Natural killer cell (primary cell): Measurements from ENCODE around the gene CRB2. TPM values are rescaled to one million over a fixed set of nuclear protein-coding genes. Genes with fewer than 3 reads are reported as not detected.

Experiments
- ATAC-seq, 3 donors: fragments of 150-1000 bp in 2 of 3; fragments of 200-7000 bp in 1 of 3; cut with Tn5 transposase; 1 replicate in 1 of 3; 2 replicates in 2 of 3; pipeline ENCODE4 v1.10.0; 2021; ENCODE audit warnings: mild to moderate bottlenecking in 2 of 3, moderate library complexity in 2 of 3
- DNase-seq, 2 donors: peaks; one replicate each; pipeline versions ENCODE4 v3.0.0 to v3.0.0-alpha.2; 2013 to 2021; ENCODE audit warnings: mixed read lengths in 1 of 2
- H3K27ac ChIP-seq: one replicate; pipeline ENCODE4 v1.5.1; 2013; ENCODE audit warnings: mild to moderate bottlenecking, low read length
- H3K27me3 ChIP-seq: one replicate; pipeline ENCODE4 v1.6.1; 2013; ENCODE audit warnings: low read length; ENCODE audit not compliant: control insufficient read depth, insufficient read depth
- H3K36me3 ChIP-seq: one replicate; pipeline ENCODE4 v1.6.1; 2013; ENCODE audit warnings: low read length; ENCODE audit not compliant: control insufficient read depth, insufficient read depth
- H3K4me1 ChIP-seq: one replicate; pipeline ENCODE4 v1.6.1; 2013; ENCODE audit warnings: low read length; ENCODE audit not compliant: control insufficient read depth, insufficient read depth
- H3K4me3 ChIP-seq: one replicate; pipeline ENCODE4 v1.5.1; 2013; ENCODE audit warnings: low read length
- H3K9me3 ChIP-seq: one replicate; pipeline ENCODE4 v1.6.1; 2013; ENCODE audit warnings: low read length; ENCODE audit not compliant: control insufficient read depth, insufficient read depth
- H3K27ac Mint-ChIP-seq, 2 donors: one replicate each; pipeline ENCODE4 v1.8.0; 2022; ENCODE audit warnings: mild to moderate bottlenecking in 2 of 2, mixed read lengths in 2 of 2, moderate library complexity in 1 of 2
- H3K27me3 Mint-ChIP-seq, 2 donors: one replicate each; pipeline ENCODE4 v1.8.0; 2022; ENCODE audit warnings: low read depth in 2 of 2, mixed read lengths in 2 of 2
- H3K36me3 Mint-ChIP-seq: one replicate; pipeline ENCODE4 v1.8.0; 2022; ENCODE audit warnings: mixed read lengths
- H3K4me1 Mint-ChIP-seq, 2 donors: one replicate each; pipeline ENCODE4 v1.8.0; 2022; ENCODE audit warnings: mixed read lengths in 2 of 2
- H3K4me3 Mint-ChIP-seq: one replicate; pipeline ENCODE4 v1.8.0; 2022; ENCODE audit warnings: mild to moderate bottlenecking, moderate library complexity, mixed read lengths
- H3K9me3 Mint-ChIP-seq, 2 donors: one replicate each; pipeline ENCODE4 v1.8.0; 2022; ENCODE audit warnings: mixed read lengths in 2 of 2
- WGBS: methylation state at CpG from one replicate; pipeline ENCODE4 v1.1.7; 2013; ENCODE audit warnings: missing lambda C conversion rate; ENCODE audit not compliant: insufficient coverage; 5-methylcytosine and 5-hydroxymethylcytosine counted together
- intact Hi-C: fragments of 100-400 bp; cut with micrococcal nuclease; formaldehyde crosslinking; loops from one replicate; pipeline ENCODE4 v1.14.2; 2022
- total RNA-seq, 4 donors: library from RNA; stranded (reverse); fragments of 120-200 nt in 1 of 4; gene quantifications; one replicate each; pipeline versions ENCODE4 v1.2.3 to v1.2.4, GENCODE V29; 2013 to 2022
- TF ChIP-seq, protein P1 (sequence below): fragments of 200-600 bp; IDR thresholded peaks from one replicate; pipeline ENCODE4 v1.8.0; 2022; ENCODE audit warnings: antibody characterized with exemption

The CRB2 gene
- total RNA-seq, 3 donors from 2014 or later (not counting 1 experiment from before 2014, with no cell fraction given), result not detected

- Mint-ChIP-seq H3K36me3 (no peaks in the 10 kb centered on the region), H3K27ac (no peak overlapping the region), H3K27me3 (peaks cover 0 to 16% of the 10 kb centered on the region in 2 donors), H3K4me1 (peaks cover 0 to 15% of the 10 kb centered on the region in 2 donors), H3K4me3 (no peak overlapping the region), H3K9me3 (no peaks in the 10 kb centered on the region)
- no peak overlapping the region for H3K27ac ChIP-seq
- H3K4me1 ChIP-seq, result peaks cover 7% of the 10 kb centered on the region
- intact Hi-C loops, result loop anchor here (1.0 to 10.0 kb wide), 3 partner anchors 30 to 530 kb away; partner anchors contain the start of gene PDCL
- no peak for ATAC-seq
- no peak overlapping the region for H3K4me3 ChIP-seq
- 71% methylated on average over 9 of the region's 9 CpGs for WGBS
- TF ChIP-seq, protein P1, sequence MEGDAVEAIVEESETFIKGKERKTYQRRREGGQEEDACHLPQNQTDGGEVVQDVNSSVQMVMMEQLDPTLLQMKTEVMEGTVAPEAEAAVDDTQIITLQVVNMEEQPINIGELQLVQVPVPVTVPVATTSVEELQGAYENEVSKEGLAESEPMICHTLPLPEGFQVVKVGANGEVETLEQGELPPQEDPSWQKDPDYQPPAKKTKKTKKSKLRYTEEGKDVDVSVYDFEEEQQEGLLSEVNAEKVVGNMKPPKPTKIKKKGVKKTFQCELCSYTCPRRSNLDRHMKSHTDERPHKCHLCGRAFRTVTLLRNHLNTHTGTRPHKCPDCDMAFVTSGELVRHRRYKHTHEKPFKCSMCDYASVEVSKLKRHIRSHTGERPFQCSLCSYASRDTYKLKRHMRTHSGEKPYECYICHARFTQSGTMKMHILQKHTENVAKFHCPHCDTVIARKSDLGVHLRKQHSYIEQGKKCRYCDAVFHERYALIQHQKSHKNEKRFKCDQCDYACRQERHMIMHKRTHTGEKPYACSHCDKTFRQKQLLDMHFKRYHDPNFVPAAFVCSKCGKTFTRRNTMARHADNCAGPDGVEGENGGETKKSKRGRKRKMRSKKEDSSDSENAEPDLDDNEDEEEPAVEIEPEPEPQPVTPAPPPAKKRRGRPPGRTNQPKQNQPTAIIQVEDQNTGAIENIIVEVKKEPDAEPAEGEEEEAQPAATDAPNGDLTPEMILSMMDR, result no peak
- H3K36me3 ChIP-seq, result no peaks in the 10 kb centered on the region
- H3K9me3 ChIP-seq, result no peaks in the 10 kb centered on the region
- DNase-seq, result no peak
- no peaks in the 10 kb centered on the region for H3K27me3 ChIP-seq
Measured at GRCh38 chr9:123354806-123355508, 1.0 kb upstream of the CRB2 start.

DNA sequence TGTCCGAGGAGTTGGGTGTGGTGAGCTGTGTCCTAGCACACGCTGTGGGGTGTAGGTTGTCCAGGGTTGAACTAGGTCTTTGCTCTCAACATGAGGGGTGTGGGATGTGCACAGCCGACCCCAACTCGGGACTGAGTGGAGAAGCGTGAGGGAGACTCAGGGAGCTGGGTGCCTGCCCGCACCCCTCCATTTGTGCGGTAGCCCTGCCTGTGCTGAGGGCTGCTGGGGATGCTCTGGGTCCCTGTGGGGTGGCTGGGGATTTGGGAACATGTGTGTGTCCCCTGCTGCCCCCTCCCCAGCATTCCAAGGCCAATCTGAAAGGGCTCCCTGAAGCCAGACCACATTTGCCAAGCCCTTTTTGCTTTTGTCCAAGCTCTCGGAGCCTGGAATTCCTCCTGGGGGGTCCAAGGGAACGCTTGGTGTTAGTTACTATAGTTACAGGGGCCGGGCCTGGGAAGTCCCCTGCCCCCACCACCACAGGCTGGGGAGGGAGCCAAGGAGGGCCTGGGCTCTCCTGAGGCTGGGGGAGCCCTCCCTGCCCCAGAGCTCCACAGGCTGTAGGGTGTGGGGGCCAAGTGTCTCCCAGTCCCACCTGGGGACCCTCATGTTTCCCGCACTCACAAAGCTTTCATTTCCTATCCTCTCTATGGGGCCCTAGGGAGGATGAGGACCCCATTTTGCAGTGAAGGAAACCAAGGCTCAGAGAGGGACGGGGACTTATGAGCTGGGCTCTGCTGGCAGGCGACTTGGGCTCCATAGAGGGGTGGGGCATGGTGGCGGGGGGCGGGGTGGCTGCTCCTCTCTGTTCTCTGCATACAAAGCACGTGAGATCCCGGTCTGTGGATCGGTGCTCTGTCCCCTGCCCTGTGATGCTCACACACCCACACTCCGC, 1.1 kb downstream of the CRB2 start:
- Histone ChIP-seq H3K9me3 (no peaks in the 10 kb centered on the region), H3K27ac (no peak overlapping the region), H3K4me3 (no peak overlapping the region), H3K4me1 (peaks cover 10% of the 10 kb centered on the region), H3K27me3 (no peaks in the 10 kb centered on the region), H3K36me3 (no peaks in the 10 kb centered on the region)
- intact Hi-C loops, result loop anchor here (10.0 kb wide), 1 partner anchor 532 kb away; the partner anchor contains the start of gene PDCL
- WGBS, result 92% methylated on average over 19 of the region's 19 CpGs
- TF ChIP-seq, protein P1, result no peak
- Mint-ChIP-seq H3K9me3 (no peaks in the 10 kb centered on the region), H3K4me3 (no peak overlapping the region), H3K27ac (no peak overlapping the region), H3K27me3 (peaks cover 0 to 8% of the 10 kb centered on the region in 2 donors), H3K4me1 (peaks cover 0 to 15% of the 10 kb centered on the region in 2 donors), H3K36me3 (no peaks in the 10 kb centered on the region)
- DNase-seq (no peak), ATAC-seq (no peak)

DNA sequence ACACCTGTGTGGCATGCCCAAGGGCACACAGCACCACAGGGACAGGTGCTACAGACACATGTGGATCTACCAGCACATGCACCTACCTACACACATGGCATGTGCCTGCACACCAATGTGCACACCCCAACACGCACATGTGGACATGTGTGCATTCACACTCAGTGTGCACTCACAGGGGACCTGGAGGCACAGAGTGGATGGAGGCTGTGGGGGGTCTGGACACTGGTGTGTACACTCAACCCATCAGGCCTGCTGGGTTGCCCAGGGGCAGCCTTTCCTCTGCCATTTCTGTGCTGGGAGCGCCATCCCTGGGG, 1.7 kb downstream of the CRB2 start:
- H3K4me1 Mint-ChIP-seq, result peaks cover 0 to 15% of the 10 kb centered on the region in 2 donors
- H3K27ac ChIP-seq, result no peak overlapping the region
- WGBS, result 90% methylated on average over 2 of the region's 2 CpGs
- H3K4me3 ChIP-seq, result no peak overlapping the region
- intact Hi-C loops, result loop anchor here (10.0 kb wide), 1 partner anchor 533 kb away; the partner anchor contains the start of gene PDCL
- H3K9me3 ChIP-seq, result no peaks in the 10 kb centered on the region
- no peaks in the 10 kb centered on the region for H3K9me3 Mint-ChIP-seq
- no peak for DNase-seq
- H3K36me3 ChIP-seq, result no peaks in the 10 kb centered on the region
- peaks cover 0 to 5% of the 10 kb centered on the region in 2 donors for H3K27me3 Mint-ChIP-seq
- no peaks in the 10 kb centered on the region for H3K27me3 ChIP-seq
- ATAC-seq, result no peak
- H3K4me3 Mint-ChIP-seq, result no peak overlapping the region
- no peaks in the 10 kb centered on the region for H3K36me3 Mint-ChIP-seq
- TF ChIP-seq, protein P1, result no peak
- no peak overlapping the region for H3K27ac Mint-ChIP-seq
- peaks cover 10% of the 10 kb centered on the region for H3K4me1 ChIP-seq
